ENCODE measurements around the gene RASGRP1.

Gene RASGRP1

GRCh38 chr15:38496151-38496550 is 68.5 kb downstream of the RASGRP1 start:
- no peak for DNase-seq

- DNase-seq: no peak
These were observed 74.2 kb downstream of the RASGRP1 start for GRCh38 chr15:38490242-38490922.

GRCh38 chr15:38487378-38487777 is 77.2 kb downstream of the RASGRP1 start:
- no peak for DNase-seq

- DNase-seq: no peak
These were observed 77.7 kb downstream of the RASGRP1 start for GRCh38 chr15:38486936-38487335.

GRCh38 chr15:38482572-38482971 is 82.0 kb downstream of the RASGRP1 start:
- DNase-seq: no peak

- DNase-seq: no peak
These were observed 82.9 kb downstream of the RASGRP1 start for GRCh38 chr15:38481761-38482160.

GRCh38 chr15:38481113-38481512 is 83.5 kb downstream of the RASGRP1 start:
- no peak for DNase-seq

GRCh38 chr15:38479756-38480155 is 84.9 kb downstream of the RASGRP1 start:
- DNase-seq: no peak

- DNase-seq: no peak
These were observed 85.3 kb downstream of the RASGRP1 start for GRCh38 chr15:38479266-38479665.

- DNase-seq: no peak
These were observed 87.0 kb downstream of the RASGRP1 start for GRCh38 chr15:38477637-38478036.

GRCh38 chr15:38476120-38476519 is 88.5 kb downstream of the RASGRP1 start:
- DNase-seq: no peak

GRCh38 chr15:38475361-38475760 is 89.3 kb downstream of the RASGRP1 start:
- DNase-seq: no peak

GRCh38 chr15:38474155-38474757 is 90.4 kb downstream of the RASGRP1 start:
- peak; percentile 10 to 36 for DNase-seq

GRCh38 chr15:38471974-38472373 is 92.6 kb downstream of the RASGRP1 start:
- DNase-seq: no peak

- DNase-seq: no peak
These were observed 93.8 kb downstream of the RASGRP1 start for GRCh38 chr15:38470816-38471215.

- DNase-seq: no peak
These were observed 99.9 kb downstream of the RASGRP1 start for GRCh38 chr15:38464675-38465074.

GRCh38 chr15:38463893-38464292 is 100.7 kb downstream of the RASGRP1 start:
- DNase-seq: no peak

- DNase-seq: no peak
These were observed 103.4 kb downstream of the RASGRP1 start for GRCh38 chr15:38461066-38461833.

GRCh38 chr15:38460543-38460942 is 104.1 kb downstream of the RASGRP1 start:
- DNase-seq: no peak

GRCh38 chr15:38459480-38459879 is 105.1 kb downstream of the RASGRP1 start:
- DNase-seq: no peak

GRCh38 chr15:38458646-38459045 is 106.0 kb downstream of the RASGRP1 start:
- DNase-seq: no peak

- DNase-seq: peak in 1 of 2 experiments; percentile 8
These were observed 109.5 kb downstream of the RASGRP1 start for GRCh38 chr15:38455092-38455491.

GRCh38 chr15:38454696-38455090 is 109.9 kb downstream of the RASGRP1 start:
- DNase-seq: no peak
